OCI-LY3 (cell line): ENCODE results near the gene UCP2.

Experiments used
- CTCF ChIP-seq: fragments of 200-600, 300-600 bp; sonication (generic); IDR thresholded peaks from 2 replicates; pipeline ENCODE4 v1.5.1; 2014; ENCODE audit warnings: antibody characterized with exemption, low read length, low read depth
- EZH2phosphoT487 ChIP-seq: fragments of 200-600 bp; shearing (Covaris generic); IDR thresholded peaks from 2 replicates; pipeline ENCODE4 v1.6.1; 2018; ENCODE audit warnings: antibody characterized with exemption, mixed run types, low read depth

GRCh38 chr11:73965764-73966121 is 16.9 kb downstream of the UCP2 start:
- TF ChIP-seq CTCF (no peak), EZH2phosphoT487 (no peak)
